ENCODE results near the gene IPMK.

The IPMK gene

DNA sequence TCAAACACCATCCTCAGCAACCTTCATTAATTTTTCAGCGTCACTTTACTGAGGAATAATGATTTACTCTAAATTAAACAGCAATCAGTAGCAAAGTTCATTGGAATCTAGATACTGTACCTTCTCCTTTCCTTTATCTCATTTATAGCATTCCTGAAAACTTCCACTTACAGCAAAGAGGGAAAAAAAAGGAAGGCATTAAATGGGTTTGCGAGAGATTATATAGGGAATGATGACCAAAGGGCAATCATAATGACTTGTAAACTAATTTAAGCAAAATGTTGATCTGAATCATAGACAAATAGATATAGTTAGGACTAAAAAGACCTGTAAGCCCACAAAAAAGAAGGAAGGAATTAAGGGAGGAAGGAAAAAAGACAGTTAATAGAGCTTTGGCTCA lies 42.0 kb downstream of the IPMK start:
- no peak for DNase-seq (ENCODE audit: low read depth in 2 of 3, low spot score in 1 of 3)

DNA sequence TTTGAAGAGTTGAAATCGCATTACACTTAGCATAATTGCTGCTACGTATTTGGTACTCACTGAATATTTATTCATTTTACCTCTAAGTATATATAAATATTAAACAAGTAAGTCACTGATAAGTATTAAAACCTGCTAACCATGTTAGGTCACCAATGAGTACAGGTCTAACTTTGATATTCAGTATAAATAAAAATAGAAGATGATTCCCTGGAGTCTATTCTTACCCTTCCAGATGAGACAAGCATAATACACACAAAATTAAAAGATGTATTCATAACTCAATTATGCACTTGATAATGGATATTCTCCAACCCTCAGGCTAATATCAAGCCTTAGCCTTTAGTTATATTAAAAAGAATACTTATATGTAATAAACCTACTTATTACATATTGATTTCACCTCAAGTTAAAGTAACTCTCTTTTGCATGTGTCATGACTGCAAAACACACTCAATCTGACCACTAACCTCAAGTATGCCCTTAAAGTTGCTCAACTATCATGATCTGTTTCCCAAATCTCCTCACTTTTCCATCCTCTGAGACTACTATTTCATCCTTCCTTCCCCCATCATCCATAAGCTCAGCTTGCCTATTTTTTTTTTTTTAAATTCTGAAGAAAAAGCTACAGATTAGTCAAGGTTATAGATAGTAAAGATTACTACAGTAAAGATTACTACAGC lies 46.8 kb downstream of the IPMK start:
- DNase-seq (ENCODE audit: low read depth in 2 of 3, low spot score in 1 of 3), result no peak

DNA sequence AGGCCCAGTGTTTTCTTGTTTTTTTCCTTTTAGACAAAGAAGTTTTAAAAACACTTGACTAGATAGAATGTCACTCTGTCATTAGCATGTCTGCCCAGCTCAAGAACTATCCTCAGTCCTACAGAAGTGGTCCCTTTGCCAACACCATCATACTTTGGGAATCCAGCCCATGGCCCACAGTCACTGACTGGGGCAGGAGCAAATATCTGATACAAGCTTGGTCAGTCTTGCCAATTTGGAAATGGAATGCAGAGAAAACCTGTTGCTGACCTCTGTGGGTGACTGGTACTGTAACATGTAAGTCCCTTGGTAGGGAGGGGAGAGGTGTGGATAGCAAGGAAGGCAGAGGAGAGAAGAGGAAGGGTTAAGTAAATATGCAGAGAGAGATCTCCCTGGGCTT lies 47.8 kb downstream of the IPMK start:
- no peak for DNase-seq (ENCODE audit: low read depth in 2 of 3, low spot score in 1 of 3)

DNA sequence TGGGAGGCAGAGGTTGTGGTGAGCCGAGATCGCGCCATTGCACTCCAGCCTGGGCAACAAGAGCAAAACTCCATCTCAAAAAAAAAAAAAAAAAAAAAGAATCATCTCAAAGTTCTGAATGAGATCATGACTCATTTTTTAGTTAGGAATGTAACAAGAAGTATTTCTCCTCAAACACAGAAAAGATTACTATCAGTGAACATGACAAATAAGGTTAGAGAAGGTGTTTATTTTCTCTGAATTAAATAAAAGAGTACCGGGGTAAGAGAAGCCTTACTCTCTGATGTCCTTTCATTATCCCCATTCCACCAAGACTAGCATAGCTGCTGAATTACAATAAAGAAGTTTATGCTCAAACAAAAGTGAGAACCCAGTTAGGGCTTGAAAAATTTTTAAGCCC lies 50.1 kb downstream of the IPMK start:
- no peak for DNase-seq (ENCODE audit: low read depth in 2 of 3, low spot score in 1 of 3)

DNA sequence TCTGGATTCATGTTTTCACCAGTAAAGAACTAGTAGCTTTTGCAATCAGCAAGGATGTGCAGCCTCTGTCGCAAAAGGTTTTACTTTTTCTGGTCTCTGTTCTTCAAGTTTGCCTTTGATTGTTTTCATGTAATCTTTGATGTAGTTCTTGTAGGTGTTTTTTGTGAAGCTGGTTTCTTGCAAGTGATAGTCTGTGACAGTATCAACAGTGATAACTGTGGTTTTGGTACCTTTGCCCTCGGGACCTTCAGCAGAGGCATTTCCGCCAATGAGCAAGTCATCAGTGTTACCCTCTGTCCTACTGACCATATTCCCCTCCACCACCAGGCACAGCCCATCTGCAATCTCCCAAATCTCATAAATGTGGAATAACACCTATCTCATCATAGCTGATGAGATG lies 55.1 kb downstream of the IPMK start:
- no peak for DNase-seq (ENCODE audit: low read depth in 2 of 3, low spot score in 1 of 3)

DNA sequence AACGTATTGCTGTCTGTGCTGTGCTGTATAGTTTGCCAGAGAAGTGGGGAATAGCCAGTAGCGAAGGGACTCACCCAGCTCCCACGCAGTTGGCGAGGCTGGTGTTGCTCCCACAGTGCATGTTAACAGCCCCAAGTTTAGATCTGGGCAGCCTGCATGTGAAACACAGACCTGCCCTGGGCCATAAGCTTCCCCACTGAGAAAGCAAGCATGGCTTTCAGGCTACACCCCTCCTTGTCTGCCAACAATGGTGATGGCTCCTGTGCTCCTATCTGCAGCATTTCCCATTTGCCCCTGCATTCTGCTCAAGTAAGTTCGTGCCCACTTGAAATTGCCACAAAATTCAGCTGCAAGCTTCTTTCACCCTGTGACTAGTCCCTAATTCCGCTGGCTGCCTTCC lies 57.5 kb downstream of the IPMK start:
- DNase-seq (ENCODE audit: low read depth in 2 of 3, low spot score in 1 of 3), result no peak

DNA sequence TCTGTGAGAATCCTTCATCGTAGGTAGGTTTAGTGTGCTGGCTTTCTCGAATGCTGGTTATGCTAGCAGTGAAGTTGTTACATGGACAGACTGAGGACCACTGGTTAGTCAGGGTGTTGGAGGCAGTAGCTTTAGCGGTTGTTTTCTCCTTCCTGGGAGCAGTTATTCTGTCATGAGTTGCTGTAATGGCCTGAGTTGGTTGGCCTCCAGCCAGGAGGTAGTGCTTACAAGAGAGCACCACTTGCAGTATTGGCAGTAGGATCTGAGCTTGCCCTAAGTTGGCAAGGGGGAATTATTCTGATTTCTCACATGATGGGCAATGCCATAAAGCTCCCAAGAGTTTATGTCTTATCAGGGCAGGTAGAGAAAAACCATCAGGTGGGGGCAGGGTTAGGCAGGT lies 58.0 kb downstream of the IPMK start:
- no peak for DNase-seq (ENCODE audit: low read depth in 2 of 3, low spot score in 1 of 3)

DNA sequence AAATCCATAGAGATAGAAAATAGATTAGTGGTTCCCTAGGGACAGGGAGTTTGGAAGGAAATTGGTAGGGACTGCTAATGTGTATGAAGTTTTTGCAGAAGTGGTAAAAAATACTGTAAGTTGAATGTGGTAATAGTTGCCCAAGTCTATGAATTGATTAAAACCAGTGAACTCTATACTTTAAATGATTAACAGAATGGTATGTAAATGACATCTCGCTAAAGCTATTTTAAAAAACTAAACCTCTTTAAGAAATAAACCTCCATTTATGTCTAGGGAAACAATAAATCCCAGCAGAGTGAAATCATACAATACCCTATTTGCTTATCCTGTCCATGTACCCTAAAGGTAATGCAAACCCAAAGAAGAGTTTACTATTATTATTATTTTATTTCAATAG lies 61.4 kb downstream of the IPMK start:
- no peak for DNase-seq (ENCODE audit: low read depth in 2 of 3, low spot score in 1 of 3)

DNA sequence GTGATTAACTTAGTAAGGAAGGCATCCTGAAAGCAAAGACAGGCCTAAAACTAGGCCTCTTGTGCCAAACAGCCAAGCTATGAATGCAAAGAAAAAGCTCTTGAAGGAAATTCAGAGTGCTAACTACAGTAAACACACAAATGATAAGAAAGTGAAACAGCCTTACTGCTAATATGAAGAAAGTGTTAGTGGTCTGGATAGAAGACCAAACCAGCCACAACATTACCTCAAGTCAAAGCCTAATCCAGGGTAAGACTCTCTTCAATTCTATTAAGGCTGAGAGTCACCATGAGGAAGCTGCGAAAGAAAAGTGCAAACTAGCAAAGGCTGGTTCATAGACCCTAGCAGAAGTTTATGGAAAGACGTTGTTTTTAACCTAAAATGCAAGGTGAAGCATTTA lies 66.0 kb downstream of the IPMK start:
- DNase-seq (ENCODE audit: low read depth in 2 of 3, low spot score in 1 of 3), result no peak

DNA sequence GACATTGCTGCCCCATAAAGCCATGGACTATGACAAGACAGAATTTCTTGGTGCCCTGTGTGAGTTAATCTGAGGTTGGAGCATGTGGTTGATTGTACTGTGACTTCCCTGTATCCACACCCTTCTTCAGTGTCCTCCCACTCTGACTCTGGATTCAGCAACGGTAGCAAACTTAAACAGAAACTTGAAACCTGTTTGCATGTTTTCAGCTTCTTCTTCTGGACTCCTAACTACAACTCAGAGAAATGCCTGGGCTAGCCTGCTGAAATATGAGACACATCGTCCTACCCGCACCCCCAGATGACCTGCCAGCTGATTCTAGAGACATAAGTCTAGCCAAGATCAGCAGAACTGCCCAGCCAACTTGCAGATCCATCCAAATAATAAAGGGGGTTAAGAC lies 78.4 kb downstream of the IPMK start:
- no peak for DNase-seq (ENCODE audit: low read depth in 2 of 3, low spot score in 1 of 3)

DNA sequence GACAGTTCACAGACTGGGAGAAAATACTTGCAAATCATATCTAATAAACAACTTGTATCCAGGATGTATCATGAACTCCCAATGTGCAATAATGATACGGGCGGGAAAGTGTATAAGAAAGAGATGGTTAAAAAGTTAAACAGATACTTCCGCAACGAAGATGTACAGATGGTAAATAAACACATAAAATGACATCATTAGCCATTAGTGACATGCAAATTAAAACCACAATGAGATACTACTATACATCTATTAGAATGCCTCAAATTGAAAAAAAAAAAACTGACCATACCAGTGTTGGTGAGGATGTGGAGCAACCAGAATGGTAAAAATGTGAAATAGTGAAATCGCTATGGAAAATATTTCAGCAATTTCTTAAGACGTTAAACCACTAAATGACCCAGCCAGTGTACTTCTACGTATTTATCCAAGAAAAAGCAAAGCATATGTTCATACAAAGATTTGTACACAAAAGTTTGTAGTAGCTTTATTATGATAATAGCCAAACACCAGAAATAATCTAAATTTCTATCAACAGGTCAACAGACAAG lies 83.5 kb downstream of the IPMK start:
- DNase-seq (ENCODE audit: low read depth in 2 of 3, low spot score in 1 of 3), result no peak

DNA sequence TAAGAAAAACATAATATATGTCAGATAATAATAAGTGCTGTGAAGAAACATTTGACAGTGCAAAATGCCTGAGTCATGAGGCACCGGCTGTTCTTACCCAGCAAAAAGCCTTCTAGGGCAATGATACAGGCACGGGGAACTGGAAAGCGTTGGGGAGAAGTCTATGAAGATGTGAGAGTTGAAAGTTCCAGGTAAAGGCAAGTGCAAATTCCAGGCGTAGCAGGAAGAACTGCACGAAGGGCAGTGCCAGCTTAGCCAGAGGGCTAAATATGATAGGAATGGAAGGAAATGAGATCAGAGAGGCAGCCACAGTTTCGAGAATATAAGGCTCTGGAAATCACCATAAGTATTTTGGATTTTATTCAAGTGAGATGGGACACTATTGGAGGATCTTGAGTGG lies 87.0 kb downstream of the IPMK start:
- DNase-seq (ENCODE audit: low read depth in 2 of 3, low spot score in 1 of 3), result no peak

DNA sequence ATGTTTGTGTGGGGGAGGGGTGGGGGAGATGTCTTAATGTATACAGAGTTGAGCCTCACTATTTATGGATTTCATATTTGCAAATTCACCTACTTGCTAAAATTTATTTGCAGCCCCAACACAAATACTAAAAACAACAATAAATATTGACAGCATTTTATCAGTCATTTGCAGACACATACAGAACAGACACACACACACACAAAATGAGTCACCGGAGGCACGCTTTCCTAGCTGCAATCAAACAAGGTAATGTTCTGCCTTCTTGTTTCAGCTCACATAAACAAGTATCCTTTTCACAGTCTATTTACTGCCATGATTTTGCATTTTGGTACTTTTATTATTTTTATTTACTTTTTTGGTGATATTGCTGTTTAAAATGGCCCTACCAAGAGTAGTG lies 88.5 kb downstream of the IPMK start:
- DNase-seq (ENCODE audit: low read depth in 2 of 3, low spot score in 1 of 3), result no peak

DNA sequence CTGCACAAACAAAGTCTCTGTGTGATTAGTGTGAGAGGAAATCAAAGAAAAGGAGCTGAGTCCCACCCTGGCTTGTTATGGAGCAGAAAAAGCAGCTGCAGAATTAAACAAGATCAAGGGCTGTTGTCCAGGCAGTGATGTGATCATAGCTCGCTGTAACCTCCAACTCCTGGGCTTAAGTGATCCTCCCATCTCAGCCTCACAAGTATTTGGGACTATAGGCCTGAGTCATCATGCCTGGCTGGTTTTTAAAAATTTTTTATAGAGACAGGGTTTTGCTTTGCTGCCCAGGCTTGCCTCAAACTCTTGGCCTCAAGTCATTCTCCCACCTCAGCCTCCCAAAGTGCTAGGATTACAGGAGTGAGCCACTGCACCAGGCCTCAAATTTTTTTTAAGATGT lies 88.9 kb downstream of the IPMK start:
- DNase-seq (ENCODE audit: low read depth in 2 of 3, low spot score in 1 of 3), result no peak

DNA sequence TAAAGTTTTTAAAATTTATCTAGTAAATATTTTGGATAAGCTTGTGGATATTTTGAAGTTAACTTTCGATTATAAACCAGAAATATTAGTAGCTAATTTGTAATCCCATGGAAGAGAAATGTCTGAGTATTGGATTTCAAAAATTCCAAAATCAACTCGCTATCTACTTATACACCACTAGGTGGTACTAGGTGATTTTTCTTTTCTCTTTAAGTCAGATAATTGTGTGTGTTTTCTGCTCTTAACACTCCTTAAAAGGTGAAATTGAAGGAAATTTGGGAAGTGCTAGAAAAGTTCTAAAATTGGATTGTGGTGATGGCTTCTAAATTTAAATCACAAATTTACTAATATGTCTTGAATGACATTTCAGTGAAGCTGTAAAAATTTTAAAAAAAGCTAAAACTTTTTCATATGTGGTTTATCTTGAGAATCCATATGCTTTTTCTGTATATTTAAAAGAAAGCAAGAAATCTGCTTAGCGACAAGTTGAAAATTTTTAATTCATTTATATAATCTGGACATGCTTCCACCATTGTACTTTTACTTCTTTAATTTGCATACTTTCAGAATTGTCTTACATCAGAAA lies 90.2 kb downstream of the IPMK start:
- DNase-seq (ENCODE audit: low read depth in 2 of 3, low spot score in 1 of 3), result no peak

DNA sequence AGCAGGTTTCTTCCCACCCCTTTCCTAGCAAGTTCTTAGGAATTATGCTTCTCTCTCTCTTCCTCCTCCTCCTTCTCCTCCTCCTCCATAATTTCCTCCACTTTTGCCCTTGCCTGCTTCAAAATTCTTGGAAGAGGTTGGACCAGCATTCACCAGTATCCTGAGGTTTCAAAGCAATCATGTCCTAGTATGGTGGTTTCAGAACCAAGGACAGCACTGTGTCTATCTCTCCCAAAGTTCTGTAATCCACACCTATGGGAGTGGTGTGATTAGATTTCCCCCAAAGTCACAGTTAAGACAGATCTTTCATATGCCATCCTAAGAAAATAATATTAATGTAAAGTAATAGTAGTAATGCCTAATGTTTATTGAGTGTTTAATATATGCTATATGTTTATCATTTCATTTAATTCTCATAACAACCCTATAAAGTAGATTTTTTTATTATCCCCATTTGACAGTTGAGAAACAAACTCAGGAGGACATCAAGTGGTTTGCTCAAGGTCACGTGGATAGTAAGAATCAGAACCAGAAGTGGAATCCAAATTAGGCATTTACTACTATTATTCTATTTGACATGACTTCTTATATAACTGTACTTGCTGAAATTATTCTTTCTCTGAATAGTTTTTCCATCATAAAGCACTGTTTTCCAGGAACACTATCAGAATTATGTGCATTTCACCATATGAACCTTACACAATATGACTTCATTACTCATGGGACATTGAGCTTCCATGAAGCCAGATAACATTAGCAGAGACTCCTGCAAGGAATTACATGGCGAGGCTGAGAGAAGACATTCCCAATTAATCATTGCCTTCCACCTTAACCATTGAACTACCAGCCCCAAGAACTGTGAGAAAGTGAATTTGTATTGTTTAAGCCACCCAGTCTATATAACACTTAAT lies 91.4 kb downstream of the IPMK start:
- DNase-seq (ENCODE audit: low read depth in 2 of 3, low spot score in 1 of 3), result no peak

DNA sequence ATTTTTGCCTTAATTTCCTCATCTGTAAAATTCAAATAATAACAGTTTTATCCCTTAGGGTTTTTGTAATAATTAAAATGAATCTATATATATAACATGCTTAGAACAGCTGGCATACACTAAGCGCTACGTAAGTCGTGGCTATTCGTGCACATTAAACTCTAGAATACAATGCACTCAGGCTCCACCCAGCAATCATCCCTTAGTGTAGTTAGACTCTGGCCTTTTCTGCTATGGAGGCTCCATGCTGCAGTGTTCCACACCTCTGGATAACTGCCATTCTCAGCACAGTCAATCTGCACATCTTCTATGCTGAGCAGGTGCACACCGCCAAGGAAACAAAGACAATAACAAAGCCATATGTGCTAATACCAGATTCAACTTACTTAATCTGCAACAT lies 92.9 kb downstream of the IPMK start:
- DNase-seq (ENCODE audit: low read depth in 2 of 3, low spot score in 1 of 3), result no peak

DNA sequence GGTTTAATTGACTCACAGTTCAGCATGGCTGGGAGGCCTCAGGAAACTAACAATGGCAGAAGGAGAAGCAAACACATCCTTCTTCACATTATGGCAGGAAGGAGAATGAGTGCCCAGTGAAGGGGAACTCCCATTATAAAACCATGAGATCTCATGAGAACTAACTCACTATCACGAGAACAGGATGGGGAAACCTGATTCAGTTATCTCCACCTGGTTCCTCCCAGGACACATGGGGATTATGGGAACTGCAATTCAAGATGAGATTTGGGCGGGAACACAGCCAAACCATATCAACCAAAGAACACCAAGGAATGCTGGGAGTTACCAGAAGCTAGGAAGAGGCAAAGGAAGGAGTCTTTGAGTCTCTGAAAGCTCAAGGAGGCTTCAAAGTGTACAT lies 94.3 kb downstream of the IPMK start:
- no peak for DNase-seq (ENCODE audit: low read depth in 2 of 3, low spot score in 1 of 3)

DNA sequence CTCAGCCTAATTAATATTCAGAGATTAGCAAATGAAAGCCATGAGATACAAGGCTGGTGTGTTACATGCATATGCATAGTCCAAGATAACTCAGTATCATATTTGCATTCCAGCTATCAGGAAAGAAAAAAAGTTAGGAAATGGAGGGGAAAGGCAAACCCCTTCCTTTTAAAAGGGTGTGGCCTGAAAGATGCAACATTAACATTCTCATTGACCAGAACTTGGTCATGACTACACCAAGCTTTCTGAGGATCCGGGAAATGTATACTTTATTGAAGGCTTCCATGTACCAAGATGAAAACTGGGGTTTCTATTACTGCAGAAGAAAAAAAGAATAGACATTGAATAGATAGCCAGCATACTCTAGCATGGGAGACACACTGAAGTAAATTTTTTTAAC lies 96.5 kb downstream of the IPMK start:
- DNase-seq (ENCODE audit: low read depth in 2 of 3, low spot score in 1 of 3), result no peak

DNA sequence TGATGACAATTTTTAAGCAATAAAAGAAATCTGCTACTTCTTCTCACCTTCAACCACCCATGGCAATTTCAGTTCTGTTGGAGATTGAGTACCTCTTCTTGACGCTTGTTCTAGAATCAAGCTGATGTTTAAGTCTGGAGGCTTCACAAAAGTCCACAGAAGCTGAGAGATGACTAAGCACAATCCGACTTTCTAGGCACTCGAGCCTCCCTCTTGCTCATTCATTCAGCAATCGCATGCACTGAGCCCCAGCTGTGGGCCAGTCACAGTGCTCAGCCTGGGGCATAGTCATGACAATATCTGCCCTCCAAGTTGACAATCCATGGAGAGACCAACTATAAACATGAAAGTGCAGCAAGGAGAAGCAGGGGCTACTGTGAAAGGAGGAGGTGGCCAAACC lies 103.2 kb downstream of the IPMK start:
- no peak for DNase-seq (ENCODE audit: low read depth in 2 of 3, low spot score in 1 of 3)

DNA sequence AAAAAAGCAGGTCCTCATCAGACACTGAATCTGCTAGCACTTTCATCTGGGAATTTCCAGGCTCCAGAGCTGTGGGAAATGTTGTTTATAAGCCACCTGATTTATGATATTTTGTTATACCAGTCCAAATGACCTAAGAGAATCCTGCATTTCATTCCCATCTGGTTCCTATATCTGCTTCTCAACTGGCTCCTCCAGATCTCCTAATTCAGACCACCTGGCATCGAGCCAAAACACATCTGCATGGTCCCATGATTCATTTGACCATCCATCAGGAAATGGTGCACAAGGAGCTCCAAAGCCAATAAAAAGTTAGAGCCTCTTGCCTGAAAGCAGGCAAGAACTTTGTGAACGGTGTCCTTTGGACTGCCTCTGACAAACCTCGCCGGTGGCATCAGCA lies 108.9 kb downstream of the IPMK start:
- no peak for DNase-seq (ENCODE audit: low read depth in 2 of 3, low spot score in 1 of 3)

DNA sequence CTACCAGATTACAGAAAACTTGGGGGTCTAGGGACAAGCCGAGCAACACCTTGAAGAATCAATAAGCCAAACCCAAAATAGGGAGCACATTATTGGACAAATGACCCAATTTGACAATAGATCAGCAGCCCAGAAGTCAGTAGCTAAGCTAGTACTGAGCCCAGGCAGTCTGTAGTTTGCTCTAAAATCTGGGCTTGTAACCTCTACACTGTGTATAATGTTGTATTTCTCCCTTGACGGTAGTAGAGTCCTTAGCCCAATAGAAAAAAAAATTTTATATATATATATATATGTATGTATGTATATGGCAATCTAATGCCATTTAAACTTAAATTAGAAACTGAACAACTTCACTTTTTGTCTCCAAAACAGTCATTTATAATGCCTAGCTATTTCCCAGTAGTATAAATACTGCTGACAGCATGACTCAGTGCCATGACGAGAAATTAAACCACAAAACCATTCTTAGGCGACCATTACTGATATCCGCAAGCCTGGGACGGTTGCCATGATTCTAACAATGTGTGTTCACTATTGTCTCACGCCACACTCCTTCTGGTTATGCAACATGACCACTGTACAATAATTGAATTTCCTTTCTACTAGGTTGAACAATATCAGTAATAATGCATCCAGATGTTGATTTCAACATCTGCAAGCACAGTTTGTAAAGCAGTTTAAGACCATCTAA lies 110.5 kb downstream of the IPMK start:
- no peak for DNase-seq (ENCODE audit: low read depth in 2 of 3, low spot score in 1 of 3)

All from stimulated activated CD4-positive, alpha-beta T cell treated with anti-CD3 and anti-CD28 coated beads, Interleukin-12 subunit alpha, Interleukin-12 subunit beta, amount 100 ng/mL, for 48 hours (primary cell).